Measurements from ENCODE around the gene SMCO1.

- TF ChIP-seq POLR2AphosphoS5 (IDR thresholded peaks at IDR 0.05; ENCODE audit: borderline replicate concordance, low read depth, low read length) (no peak), EZH2 (IDR thresholded peaks at IDR 0.05) (no peak), FOXP2 (optimal IDR thresholded peaks at IDR 0.05; ENCODE audit: control extremely low read depth, extremely low read length, insufficient read depth) (no peak)
Observed at GRCh38 chr3:196519718-196520082, 4.6 kb upstream of the SMCO1 start.
